Esophagus squamous epithelium (tissue), 4 donors: ENCODE results near the gene FGR.

ENCODE experiments used
- CTCF ChIP-seq, 6 experiments: fragments of 450-650 bp in 4 of 6; fragments of 200-600 bp in 2 of 6; sonication (generic) in 2 of 6; IDR thresholded peaks; one replicate each; pipeline ENCODE4 v1.5.1; 2016 to 2019; ENCODE audit warnings: antibody characterized with exemption in 6 of 6, mild to moderate bottlenecking in 4 of 6, moderate library complexity in 4 of 6
- POLR2A ChIP-seq, 4 donors: fragments of 450-650 bp; IDR thresholded peaks; one replicate each; pipeline ENCODE4 v1.6.1; 2017; ENCODE audit warnings: antibody characterized with exemption in 4 of 4, mild to moderate bottlenecking in 4 of 4, moderate library complexity in 3 of 4

- TF ChIP-seq CTCF (IDR thresholded peaks at IDR 0.05): no peak
- no peak for TF ChIP-seq POLR2A (IDR thresholded peaks at IDR 0.05)
These were observed 16.5 kb downstream of the FGR start for GRCh38 chr1:27618341-27619082.
